HEK293T (cell line): ENCODE results near the gene PPP1R27.

Experiments
- CTCF ChIA-PET: fragments of 350-600 bp; formaldehyde crosslinking; extraction: SDS; loops from one replicate; lab custom pipeline; 2021; ENCODE audit warnings: antibody characterized with exemption, inconsistent platforms; lab: Yijun Ruan, JAX
- POLR2A ChIA-PET: fragments of 350-600 bp; formaldehyde crosslinking; extraction: SDS; loops from one replicate; lab custom pipeline; 2020; ENCODE audit warnings: antibody characterized with exemption, inconsistent platforms; lab: Yijun Ruan, JAX
- DNase-seq: peaks from one replicate; pipeline ENCODE4 v3.0.0; 2012; ENCODE audit warnings: mixed read lengths; ENCODE audit errors: extremely low spot score
- ARNT ChIP-seq: fragments of 450-650 bp; IDR thresholded peaks from 2 replicates; pipeline ENCODE4 v1.6.1; 2017; ENCODE audit warnings: mild to moderate bottlenecking
- BHLHE40 ChIP-seq: fragments of 450-650 bp; IDR thresholded peaks from 2 replicates; pipeline ENCODE4 v1.6.1; 2016; ENCODE audit warnings: mild to moderate bottlenecking, moderate library complexity, borderline replicate concordance
- CTBP1 ChIP-seq: fragments of 450-650 bp; IDR thresholded peaks from 2 replicates; pipeline ENCODE4 v1.6.1; 2016; ENCODE audit warnings: borderline replicate concordance
- ELF4 ChIP-seq: fragments of 450-650 bp; IDR thresholded peaks from 2 replicates; pipeline ENCODE4 v1.6.1; 2017; ENCODE audit warnings: antibody characterized with exemption
- FOXA1 ChIP-seq: fragments of 450-650 bp; IDR thresholded peaks from 2 replicates; pipeline ENCODE4 v1.6.1; 2016; ENCODE audit warnings: mild to moderate bottlenecking
- FOXK2 ChIP-seq: fragments of 450-650 bp; IDR thresholded peaks from 2 replicates; pipeline ENCODE4 v1.6.1; 2016; ENCODE audit warnings: mild to moderate bottlenecking
- FOXM1 ChIP-seq: fragments of 450-650 bp; IDR thresholded peaks from 2 replicates; pipeline ENCODE4 v1.6.1; 2017; ENCODE audit warnings: mild to moderate bottlenecking, borderline replicate concordance
- HDGF ChIP-seq: fragments of 450-650 bp; IDR thresholded peaks from 2 replicates; pipeline ENCODE4 v1.6.1; 2017; ENCODE audit warnings: antibody characterized with exemption, borderline replicate concordance
- L3MBTL2 ChIP-seq: fragments of 450-650 bp; conservative IDR thresholded peaks from 2 replicates; pipeline ENCODE4 v1.6.1; 2016; ENCODE audit warnings: mild to moderate bottlenecking
- LEF1 ChIP-seq: fragments of 450-650 bp; IDR thresholded peaks from 2 replicates; pipeline ENCODE4 v1.6.1; 2017; ENCODE audit warnings: mild to moderate bottlenecking, borderline replicate concordance
- NFRKB ChIP-seq: fragments of 450-650 bp; IDR thresholded peaks from 2 replicates; pipeline ENCODE4 v1.6.1; 2016; ENCODE audit warnings: mild to moderate bottlenecking, moderate library complexity
- SP1 ChIP-seq: fragments of 450-650 bp; IDR thresholded peaks from 2 replicates; pipeline ENCODE4 v1.6.1; 2017
- SUZ12 ChIP-seq: fragments of 450-650 bp; IDR thresholded peaks from 2 replicates; pipeline ENCODE4 v1.6.1; 2016; ENCODE audit warnings: mild to moderate bottlenecking
- TARDBP ChIP-seq: fragments of 450-650 bp; IDR thresholded peaks from 2 replicates; pipeline ENCODE4 v1.6.1; 2016
- ZNF384 ChIP-seq: fragments of 450-650 bp; IDR thresholded peaks from 2 replicates; pipeline ENCODE4 v1.6.1; 2016
- TF ChIP-seq, protein P1 (sequence below): fragments of 450-650 bp; IDR thresholded peaks from 2 replicates; pipeline ENCODE4 v1.6.1; 2016

Gene PPP1R27

DNA sequence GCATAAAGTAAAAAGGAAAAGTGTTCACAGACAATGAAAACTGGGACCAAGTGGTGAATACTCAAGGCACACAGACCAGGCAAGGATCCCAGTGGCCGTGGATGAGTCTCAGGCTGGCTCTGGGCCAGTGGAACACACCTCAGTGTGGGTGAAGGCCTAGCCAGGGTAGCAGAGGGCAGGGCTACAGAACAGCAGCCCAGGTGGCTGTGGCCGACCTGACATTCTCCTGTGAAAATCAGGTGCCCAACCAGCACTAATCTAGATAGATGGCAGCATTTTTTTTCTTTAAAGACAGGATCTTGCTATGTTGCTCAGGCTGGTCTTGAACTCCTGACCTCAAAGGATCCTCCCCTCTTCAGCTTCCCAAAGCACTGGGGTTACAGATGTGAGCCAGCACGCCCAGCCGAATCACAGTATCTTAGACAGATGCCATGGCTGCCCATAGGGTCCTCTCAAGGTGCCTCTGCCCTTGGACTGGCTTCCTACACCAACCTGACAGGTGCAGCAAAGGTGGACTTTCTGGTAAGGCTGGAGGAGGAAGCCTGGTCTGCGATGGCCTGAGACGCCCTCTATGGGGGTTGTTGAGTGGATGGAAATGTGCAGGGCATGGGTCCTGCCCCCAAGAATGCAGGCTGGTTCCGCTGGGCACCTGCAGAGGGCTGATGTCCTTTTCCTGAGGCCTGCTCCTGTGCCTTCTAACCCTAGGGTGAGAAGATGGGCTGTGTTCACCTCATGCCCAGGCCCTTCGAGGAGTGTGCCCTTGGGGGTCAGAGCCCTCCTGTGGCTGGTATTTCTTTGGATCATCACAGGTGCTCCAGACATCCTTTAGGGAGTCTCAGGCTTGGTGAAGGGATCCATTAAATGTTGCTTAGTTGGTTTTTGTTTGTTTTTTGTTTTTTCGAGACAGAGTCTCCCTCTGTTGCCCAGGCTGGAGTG lies 29.3 kb upstream of the PPP1R27 start:
- no peak for TF ChIP-seq FOXM1
- TF ChIP-seq FOXK2: no peak
- no peak for TF ChIP-seq L3MBTL2
- no peak for TF ChIP-seq FOXA1
- no peak for TF ChIP-seq SP1
- no peak for TF ChIP-seq BHLHE40
- no peak for TF ChIP-seq ELF4
- TF ChIP-seq LEF1: no peak
- TF ChIP-seq NFRKB: no peak
- no peak for TF ChIP-seq ARNT
- TF ChIP-seq TARDBP: no peak
- TF ChIP-seq ZNF384: no peak
- no peak for TF ChIP-seq SUZ12
- no peak for TF ChIP-seq CTBP1
- TF ChIP-seq HDGF: no peak; the same call in 1 of the 2 replicates
- TF ChIP-seq, protein P1, sequence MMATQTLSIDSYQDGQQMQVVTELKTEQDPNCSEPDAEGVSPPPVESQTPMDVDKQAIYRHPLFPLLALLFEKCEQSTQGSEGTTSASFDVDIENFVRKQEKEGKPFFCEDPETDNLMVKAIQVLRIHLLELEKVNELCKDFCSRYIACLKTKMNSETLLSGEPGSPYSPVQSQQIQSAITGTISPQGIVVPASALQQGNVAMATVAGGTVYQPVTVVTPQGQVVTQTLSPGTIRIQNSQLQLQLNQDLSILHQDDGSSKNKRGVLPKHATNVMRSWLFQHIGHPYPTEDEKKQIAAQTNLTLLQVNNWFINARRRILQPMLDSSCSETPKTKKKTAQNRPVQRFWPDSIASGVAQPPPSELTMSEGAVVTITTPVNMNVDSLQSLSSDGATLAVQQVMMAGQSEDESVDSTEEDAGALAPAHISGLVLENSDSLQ: no peak
- DNase-seq: no peak
- ChIA-PET CTCF (no interaction called here), POLR2A (interaction anchor here (1.2 to 1.4 kb wide), 3 partner anchors 12 to 150 kb away, joined by 3 to 7 read pairs (median 5); partner anchors contain the start of gene MCRIP1)

DNA sequence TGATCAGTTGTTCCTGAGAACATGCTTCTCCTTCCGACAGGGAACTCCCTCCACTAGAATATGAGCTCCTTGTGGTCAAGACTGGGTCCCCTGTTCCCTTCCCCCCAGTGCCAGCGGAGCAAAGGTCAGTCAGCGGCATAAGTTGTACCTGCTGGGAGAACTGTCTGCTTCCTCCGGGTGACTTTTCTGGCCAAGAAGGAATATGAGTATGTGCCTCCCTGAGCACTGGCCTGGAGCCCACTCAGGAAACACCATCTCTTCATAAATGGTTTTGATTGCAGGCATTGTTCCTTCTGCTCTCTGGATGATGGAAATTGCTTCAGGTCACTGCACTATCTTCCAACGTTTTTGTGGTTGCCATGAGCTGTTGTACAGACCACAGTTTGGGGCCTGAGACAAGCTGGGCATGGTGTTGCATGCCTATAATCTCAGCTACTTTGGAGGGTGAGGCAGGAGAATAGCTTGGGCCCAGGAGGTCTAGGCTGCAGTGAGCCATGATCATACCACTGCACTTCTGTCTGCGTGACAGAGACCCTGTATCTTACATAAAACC lies 28.3 kb upstream of the PPP1R27 start:
- DNase-seq: no peak
- TF ChIP-seq FOXM1 (no peak), ZNF384 (no peak), ELF4 (no peak), SUZ12 (no peak), NFRKB (no peak), CTBP1 (no peak), BHLHE40 (no peak), HDGF (no peak), FOXA1 (no peak)
- POLR2A ChIA-PET: interaction anchor here (1.2 to 1.4 kb wide), 3 partner anchors 11 to 149 kb away, joined by 3 to 7 read pairs (median 5); partner anchors contain the start of gene MCRIP1
- CTCF ChIA-PET: no interaction called here

DNA sequence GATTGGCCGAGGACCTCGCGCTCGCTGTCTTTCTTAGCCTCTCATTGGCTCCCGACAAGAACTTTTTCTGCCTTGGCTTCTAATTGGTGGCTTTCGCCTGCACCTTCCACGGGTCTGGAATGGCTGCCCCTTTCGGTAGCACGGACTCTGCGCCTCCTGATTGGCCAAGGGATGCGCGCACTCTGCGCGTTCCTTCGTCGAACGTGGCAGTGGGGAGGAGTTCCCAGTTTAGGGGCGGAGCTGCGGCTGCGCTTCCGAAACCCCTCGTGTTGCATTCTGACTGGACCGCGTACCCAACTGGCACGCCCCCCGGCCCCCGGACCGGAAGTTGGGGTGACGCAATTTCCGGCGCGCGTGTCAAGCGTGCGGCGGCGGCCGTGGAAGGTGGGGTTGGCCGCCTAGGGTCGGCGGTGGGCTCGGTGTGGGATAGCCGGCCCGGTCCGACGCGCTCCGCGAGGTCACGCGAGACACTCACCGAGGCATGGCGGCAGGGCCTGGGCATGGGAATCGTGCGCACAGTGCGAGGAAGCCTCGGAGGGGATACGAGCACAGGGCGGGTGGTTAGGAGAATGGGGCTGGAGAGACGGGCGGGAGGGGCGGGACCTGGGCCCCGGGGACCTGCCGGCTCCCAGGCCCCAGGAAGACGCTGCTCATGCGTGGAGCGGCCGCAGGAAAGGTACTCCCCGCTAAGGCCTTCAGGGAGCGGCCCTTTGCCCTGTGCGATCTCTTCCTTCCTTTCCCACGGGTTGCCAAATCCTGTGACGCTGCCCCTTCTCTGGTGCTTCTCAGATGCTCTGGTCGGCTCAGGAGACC lies 26.1 kb upstream of the PPP1R27 start:
- CTCF ChIA-PET: no interaction called here

DNA sequence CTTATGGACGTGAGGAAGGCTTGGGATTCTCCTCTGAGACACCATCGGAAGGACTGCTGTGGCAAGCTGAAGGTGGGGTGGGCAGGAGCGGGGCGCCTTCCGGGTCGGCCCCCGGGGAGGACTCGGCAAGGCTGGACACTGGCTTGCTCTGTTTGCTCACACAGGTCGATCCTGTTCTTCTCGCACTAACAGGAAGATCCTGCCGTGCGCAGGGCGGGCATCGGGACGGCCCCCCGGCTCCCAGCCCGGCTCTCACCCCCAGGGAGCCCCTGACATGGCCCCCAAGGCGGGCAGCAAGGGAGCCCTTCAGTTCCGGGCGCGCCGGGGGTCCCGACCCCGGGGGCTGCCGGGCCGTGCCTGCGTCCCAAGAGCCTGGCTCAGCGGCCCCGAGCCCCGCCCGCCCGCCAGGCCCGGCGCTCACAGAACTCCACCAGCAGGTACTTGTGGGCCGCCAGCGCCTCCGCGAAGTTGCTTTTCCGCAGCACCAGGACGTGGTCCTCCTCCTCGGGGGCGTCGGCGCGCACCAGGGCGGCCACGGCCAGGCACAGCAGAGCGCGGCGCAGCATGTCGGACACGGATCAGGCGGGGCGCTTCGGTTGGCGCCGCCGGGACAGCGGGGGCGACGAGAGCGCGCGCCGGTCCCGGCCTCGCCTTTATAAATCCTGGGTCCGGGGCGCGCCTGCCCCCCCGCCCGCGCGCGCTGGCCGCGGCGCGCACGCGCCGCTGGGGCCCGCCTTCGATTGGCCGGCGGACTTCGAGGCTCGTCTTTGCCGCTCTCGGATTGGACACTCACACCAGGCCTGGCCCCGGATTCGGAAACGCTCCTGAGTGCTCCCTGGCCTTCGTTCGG lies 25.3 kb upstream of the PPP1R27 start, which contains the start of gene P4HB:
Gene P4HB, minus strand, starts transcription at position 630 of the 850 bp plus-strand sequence. Its CDS starts 64 bp downstream, at position 566.
- ChIA-PET CTCF (no interaction called here), POLR2A (interaction anchor here (0.6 to 1.9 kb wide), 14 partner anchors 7 to 163 kb away, joined by 3 to 11 read pairs (median 4); partner anchors contain the start of genes CENPX, LRRC45, MCRIP1 and MRPL12)
- TF ChIP-seq, protein P1: no peak
- TF ChIP-seq FOXM1: peak; percentile 81
- TF ChIP-seq CTBP1: no peak
- no peak for TF ChIP-seq BHLHE40
- no peak for TF ChIP-seq ARNT
- no peak for TF ChIP-seq SUZ12
- no peak for TF ChIP-seq TARDBP
- peak; percentile 97 for DNase-seq

More for the DNA sequence above, 26.1 kb upstream of the PPP1R27 start:
- DNase-seq: peak; percentile 98
- POLR2A ChIA-PET: interaction anchor here (0.6 to 1.9 kb wide), 7 partner anchors 8 to 56 kb away, joined by 3 to 11 read pairs (median 9); partner anchors contain the start of genes MCRIP1 and PPP1R27
- TF ChIP-seq BHLHE40: no peak
- no peak for TF ChIP-seq FOXM1
- no peak; the same call in none of the 2 replicates for TF ChIP-seq ZNF384
- TF ChIP-seq, protein P1: peak; percentile 41
- no peak for TF ChIP-seq CTBP1
- peak; percentile 95 for TF ChIP-seq L3MBTL2
- no peak; the same call in 1 of the 2 replicates for TF ChIP-seq HDGF
- no peak for TF ChIP-seq FOXA1
- peak; percentile 74; the same call in 1 of the 2 replicates for TF ChIP-seq LEF1
- TF ChIP-seq ELF4: peak; percentile 26; the same call in 1 of the 2 replicates
- no peak for TF ChIP-seq FOXK2
